Thoracic aorta (tissue), 2 donors: ENCODE results near the gene SPATA31E1. TPM values are rescaled to one million over a fixed set of nuclear protein-coding genes. Genes with fewer than 3 reads are reported as not detected.

ENCODE experiments used
- ATAC-seq: fragments of 150-250 bp; one replicate; pipeline ENCODE4 v1.8.0; 2017; ENCODE audit warnings: low read depth; ENCODE audit not compliant: insufficient number of reproducible peaks, low FRiP score
- DNase-seq: peaks from one replicate; pipeline ENCODE4 v3.0.0-alpha.2; 2020; ENCODE audit warnings: low spot score
- H3K27ac ChIP-seq, 2 donors: fragments of 200-600 bp; sonication (generic); 1 replicate in 1 of 2; 2 replicates in 1 of 2; pipeline ENCODE4 v1.5.1; 2016; ENCODE audit warnings: mild to moderate bottlenecking in 2 of 2, moderate library complexity in 2 of 2
- H3K27me3 ChIP-seq: fragments of 200-600 bp; sonication (generic); replicated peaks from 2 replicates; pipeline ENCODE4 v1.6.0; 2016; ENCODE audit warnings: mild to moderate bottlenecking; ENCODE audit not compliant: insufficient read depth
- H3K36me3 ChIP-seq: fragments of 200-600 bp; sonication (generic); one replicate; pipeline ENCODE4 v1.5.1; 2016
- H3K4me1 ChIP-seq, 2 donors: fragments of 200-600 bp; sonication (generic); 1 replicate in 1 of 2; 2 replicates in 1 of 2; pipeline versions ENCODE4 v1.5.1 to v1.6.0; 2016; ENCODE audit warnings: low read depth in 2 of 2, mild to moderate bottlenecking in 1 of 2; ENCODE audit not compliant: control insufficient read depth in 1 of 2
- H3K4me3 ChIP-seq: fragments of 200-600 bp; sonication (generic); 2 replicates; pipeline ENCODE4 v1.5.1; 2016; ENCODE audit warnings: mild to moderate bottlenecking
- H3K9me3 ChIP-seq: fragments of 200-600 bp; sonication (generic); 2 replicates; pipeline ENCODE4 v1.5.1; 2016
- CTCF ChIP-seq: fragments of 200-600 bp; sonication (generic); IDR thresholded peaks from one replicate; pipeline ENCODE4 v1.5.1; 2019; ENCODE audit warnings: antibody characterized with exemption
- total RNA-seq, 2 donors: library from RNA; depleted of rRNA; stranded (reverse); fragments of >200 nt; gene quantifications; one replicate each; pipeline versions ENCODE4 v1.1.0 to v1.2.3, GENCODE V29; 2016

The SPATA31E1 gene
- total RNA-seq, 2 donors from 2014 or later, result not detected

GRCh38 chr9:87857948-87858335, 24.7 kb upstream of the SPATA31E1 start:
- no peak overlapping the region for H3K4me3 ChIP-seq
- no peaks in the 10 kb centered on the region for H3K4me1 ChIP-seq
- DNase-seq (no peak), ATAC-seq (no peak)
- H3K27me3 ChIP-seq, result no peaks in the 10 kb centered on the region
- no peak overlapping the region for H3K27ac ChIP-seq
- H3K9me3 ChIP-seq, result peaks cover 3% of the 10 kb centered on the region
- no peaks in the 10 kb centered on the region for H3K36me3 ChIP-seq
- no peak for TF ChIP-seq CTCF

DNA sequence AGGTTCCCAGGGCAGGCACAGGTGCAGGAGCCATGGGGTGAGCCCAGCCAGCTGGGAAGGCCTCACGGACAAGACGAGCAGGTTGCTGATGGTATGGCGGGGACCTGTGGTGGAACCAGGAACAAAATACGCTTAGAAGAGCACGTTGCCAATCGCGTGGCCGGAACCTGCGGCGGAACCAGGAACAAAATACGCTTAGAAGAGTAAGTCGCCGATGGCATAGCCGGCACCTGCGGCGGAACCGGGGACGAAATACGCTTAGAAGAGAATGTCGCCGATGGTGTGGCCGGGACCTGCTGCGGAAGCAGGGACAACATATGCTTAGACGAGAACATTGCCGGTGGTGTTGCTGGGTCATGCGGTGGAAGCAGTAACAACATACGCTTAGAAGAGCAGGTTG, 23.5 kb upstream of the SPATA31E1 start:
- Histone ChIP-seq H3K27ac (no peak overlapping the region), H3K27me3 (no peaks in the 10 kb centered on the region), H3K4me1 (no peaks in the 10 kb centered on the region), H3K4me3 (no peak overlapping the region), H3K9me3 (peaks cover 3% of the 10 kb centered on the region), H3K36me3 (no peaks in the 10 kb centered on the region)
- no peak for DNase-seq
- TF ChIP-seq CTCF, result no peak
- no peak for ATAC-seq

DNA sequence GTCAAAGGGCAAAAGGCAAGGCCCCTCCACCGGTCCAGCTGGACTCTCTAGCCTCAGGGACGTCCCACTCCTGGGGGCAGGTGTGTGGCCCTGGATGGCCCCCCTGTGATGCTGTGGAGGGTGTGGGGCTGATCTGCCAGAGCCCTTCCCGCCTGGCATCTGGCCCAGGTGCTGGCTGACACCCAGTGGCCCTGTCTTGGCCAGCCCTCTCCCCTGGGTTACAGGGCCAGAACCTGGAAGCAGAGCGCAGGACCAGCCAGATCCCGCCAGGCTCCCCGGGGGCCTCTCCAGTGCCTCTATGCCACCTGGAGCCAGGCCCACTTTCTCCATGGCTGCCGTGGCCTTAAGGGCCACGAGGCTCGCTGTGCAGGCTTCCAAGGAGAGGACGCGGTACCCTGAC, 22.9 kb upstream of the SPATA31E1 start:
- no peak for DNase-seq
- TF ChIP-seq CTCF, result no peak
- ATAC-seq, result no peak
- Histone ChIP-seq H3K36me3 (no peaks in the 10 kb centered on the region), H3K4me3 (no peak overlapping the region), H3K27ac (no peak overlapping the region), H3K27me3 (no peaks in the 10 kb centered on the region), H3K9me3 (peaks cover 3% of the 10 kb centered on the region), H3K4me1 (no peaks in the 10 kb centered on the region)

DNA sequence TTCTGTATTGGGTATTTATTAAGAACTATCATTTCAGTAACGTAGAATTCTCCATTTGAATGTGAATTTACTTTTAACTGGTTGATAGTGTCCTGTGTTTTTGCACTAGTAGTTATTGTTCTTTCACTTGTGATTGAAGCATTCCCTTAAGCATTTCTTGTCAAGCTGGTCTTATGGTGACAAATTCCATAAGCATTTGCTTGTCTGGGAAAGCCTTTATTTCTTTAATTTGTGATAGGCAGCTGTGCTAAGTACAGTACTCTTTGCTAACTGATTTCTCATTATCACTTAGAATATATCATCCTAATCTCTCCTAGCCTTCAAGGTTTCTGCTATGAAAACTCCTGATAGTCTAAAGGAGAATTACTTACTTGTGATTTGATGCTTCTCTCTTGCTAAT, 21.3 kb upstream of the SPATA31E1 start:
- H3K27ac ChIP-seq, result no peak overlapping the region
- H3K27me3 ChIP-seq, result no peaks in the 10 kb centered on the region
- H3K9me3 ChIP-seq, result peaks cover 3% of the 10 kb centered on the region
- H3K4me1 ChIP-seq, result no peaks in the 10 kb centered on the region
- no peak overlapping the region for H3K4me3 ChIP-seq
- no peaks in the 10 kb centered on the region for H3K36me3 ChIP-seq
- DNase-seq (no peak), ATAC-seq (no peak)
- no peak for TF ChIP-seq CTCF

GRCh38 chr9:87862536-87863268, 20.0 kb upstream of the SPATA31E1 start:
- no peak for ATAC-seq
- H3K4me3 ChIP-seq, result no peak overlapping the region
- no peaks in the 10 kb centered on the region for H3K36me3 ChIP-seq
- H3K9me3 ChIP-seq, result peaks cover 3% of the 10 kb centered on the region
- H3K27ac ChIP-seq, result no peak overlapping the region
- no peak for TF ChIP-seq CTCF
- no peak for DNase-seq
- no peaks in the 10 kb centered on the region for H3K4me1 ChIP-seq
- no peaks in the 10 kb centered on the region for H3K27me3 ChIP-seq
